ENCODE data around the gene MPC1L. TPM values are rescaled to one million over a fixed set of nuclear protein-coding genes. Genes with fewer than 3 reads are reported as not detected.
A peak's percentile ranks its signal among the peaks of the same experiment; 100 is the strongest.

MPC1L gene
- polyA plus RNA-seq, 1 of the 3 experiments (the other 2 are of a cell fraction) = not detected

GRCh38 chrX:40644821-40645358 lies 21.7 kb downstream of the MPC1L start:
- ChIA-PET CTCF (interaction anchor here (0.7 to 1.4 kb wide), 2 partner anchors 101 to 470 kb away, joined by 3 to 4 read pairs; no protein-coding TSS in a partner anchor), POLR2A (no interaction called here)
- Histone ChIP-seq H3K4me2 (peak overlapping the region; percentile 76), H3K36me3 (replicated peaks in 1 of 2; ENCODE audit: control insufficient read depth in 1 of 2, insufficient read depth in 2 of 2, low read length in 1 of 2) (peaks cover 9 to 11% of the 10 kb centered on the region in 2 experiments), H3K4me1 (ENCODE audit: control insufficient read depth in 1 of 2, insufficient read depth in 2 of 2, low read depth in 1 of 2, low read length in 1 of 2) (peaks cover 10 to 15% of the 10 kb centered on the region in 2 experiments; a peak in 2 of 4 replicates), H3K9me2 (no peaks in the 10 kb centered on the region), H3K9ac (peak overlapping the region; percentile 14; the same call in 1 of the 2 replicates), H4K20me1 (ENCODE audit: insufficient read depth) (peaks cover 20% of the 10 kb centered on the region), H3K4me3 (ENCODE audit: low read depth in 2 of 2, low read length in 1 of 2) (peak overlapping the region; percentile 33 to 56), H3K9me3 (no peaks in the 10 kb centered on the region), H3K79me2 (ENCODE audit: insufficient read depth) (peaks cover 61% of the 10 kb centered on the region), H3F3A (replicated peaks; ENCODE audit: insufficient read depth) (no peaks in the 10 kb centered on the region), H2AFZ (ENCODE audit: low read depth) (no peak overlapping the region), H3K27me3 (ENCODE audit: insufficient read depth) (no peaks in the 10 kb centered on the region), H3K27ac (ENCODE audit: low read depth in 2 of 2, low read length in 1 of 2) (peak overlapping the region; percentile 1 to 60)
- TF ChIP-seq TAF1 (IDR thresholded peaks at IDR 0.05; ENCODE audit: borderline replicate concordance, low read depth, low read length) = no peak
- no peak for TF ChIP-seq FOXJ3 (CRISPR knock-in tag; IDR thresholded peaks at IDR 0.05)
- no peak; the same call in 1 of the 2 replicates for TF ChIP-seq NFIC (IDR thresholded peaks at IDR 0.05; ENCODE audit: borderline replicate concordance)
- TF ChIP-seq, protein P1, sequence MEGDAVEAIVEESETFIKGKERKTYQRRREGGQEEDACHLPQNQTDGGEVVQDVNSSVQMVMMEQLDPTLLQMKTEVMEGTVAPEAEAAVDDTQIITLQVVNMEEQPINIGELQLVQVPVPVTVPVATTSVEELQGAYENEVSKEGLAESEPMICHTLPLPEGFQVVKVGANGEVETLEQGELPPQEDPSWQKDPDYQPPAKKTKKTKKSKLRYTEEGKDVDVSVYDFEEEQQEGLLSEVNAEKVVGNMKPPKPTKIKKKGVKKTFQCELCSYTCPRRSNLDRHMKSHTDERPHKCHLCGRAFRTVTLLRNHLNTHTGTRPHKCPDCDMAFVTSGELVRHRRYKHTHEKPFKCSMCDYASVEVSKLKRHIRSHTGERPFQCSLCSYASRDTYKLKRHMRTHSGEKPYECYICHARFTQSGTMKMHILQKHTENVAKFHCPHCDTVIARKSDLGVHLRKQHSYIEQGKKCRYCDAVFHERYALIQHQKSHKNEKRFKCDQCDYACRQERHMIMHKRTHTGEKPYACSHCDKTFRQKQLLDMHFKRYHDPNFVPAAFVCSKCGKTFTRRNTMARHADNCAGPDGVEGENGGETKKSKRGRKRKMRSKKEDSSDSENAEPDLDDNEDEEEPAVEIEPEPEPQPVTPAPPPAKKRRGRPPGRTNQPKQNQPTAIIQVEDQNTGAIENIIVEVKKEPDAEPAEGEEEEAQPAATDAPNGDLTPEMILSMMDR (IDR thresholded peaks at IDR 0.05) = no peak
- TF ChIP-seq, protein P2, sequence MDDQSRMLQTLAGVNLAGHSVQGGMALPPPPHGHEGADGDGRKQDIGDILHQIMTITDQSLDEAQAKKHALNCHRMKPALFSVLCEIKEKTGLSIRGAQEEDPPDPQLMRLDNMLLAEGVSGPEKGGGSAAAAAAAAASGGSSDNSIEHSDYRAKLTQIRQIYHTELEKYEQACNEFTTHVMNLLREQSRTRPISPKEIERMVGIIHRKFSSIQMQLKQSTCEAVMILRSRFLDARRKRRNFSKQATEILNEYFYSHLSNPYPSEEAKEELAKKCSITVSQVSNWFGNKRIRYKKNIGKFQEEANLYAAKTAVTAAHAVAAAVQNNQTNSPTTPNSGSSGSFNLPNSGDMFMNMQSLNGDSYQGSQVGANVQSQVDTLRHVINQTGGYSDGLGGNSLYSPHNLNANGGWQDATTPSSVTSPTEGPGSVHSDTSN (IDR thresholded peaks at IDR 0.05) = no peak
- no peak; the same call in 1 of the 2 replicates for TF ChIP-seq TCF12 (IDR thresholded peaks at IDR 0.05)
- no peak for TF ChIP-seq POLR2AphosphoS5 (IDR thresholded peaks at IDR 0.05; ENCODE audit: low read depth, low read length)
- no peak for TF ChIP-seq RFX5 (IDR thresholded peaks at IDR 0.05; ENCODE audit: low read length)
- TF ChIP-seq RAD21 (IDR thresholded peaks at IDR 0.05; ENCODE audit: low read length) = no peak
- no peak for TF ChIP-seq NRF1 (IDR thresholded peaks at IDR 0.05; ENCODE audit: low read depth, low read length)
- TF ChIP-seq GATA2 (CRISPR knock-in tag; IDR thresholded peaks at IDR 0.05) = no peak
- no peak for TF ChIP-seq YY1 (IDR thresholded peaks at IDR 0.05; ENCODE audit: low read depth)
- no peak for TF ChIP-seq ZBTB33 (IDR thresholded peaks at IDR 0.05; ENCODE audit: borderline replicate concordance, low read depth)
- TF ChIP-seq MEF2A (IDR thresholded peaks at IDR 0.05; ENCODE audit: borderline replicate concordance, low read depth) = no peak
- TF ChIP-seq CHD2 (IDR thresholded peaks at IDR 0.05; ENCODE audit: low read length, partially characterized antibody) = no peak
- TF ChIP-seq JUND (IDR thresholded peaks at IDR 0.05) = no peak
- TF ChIP-seq, protein P3, sequence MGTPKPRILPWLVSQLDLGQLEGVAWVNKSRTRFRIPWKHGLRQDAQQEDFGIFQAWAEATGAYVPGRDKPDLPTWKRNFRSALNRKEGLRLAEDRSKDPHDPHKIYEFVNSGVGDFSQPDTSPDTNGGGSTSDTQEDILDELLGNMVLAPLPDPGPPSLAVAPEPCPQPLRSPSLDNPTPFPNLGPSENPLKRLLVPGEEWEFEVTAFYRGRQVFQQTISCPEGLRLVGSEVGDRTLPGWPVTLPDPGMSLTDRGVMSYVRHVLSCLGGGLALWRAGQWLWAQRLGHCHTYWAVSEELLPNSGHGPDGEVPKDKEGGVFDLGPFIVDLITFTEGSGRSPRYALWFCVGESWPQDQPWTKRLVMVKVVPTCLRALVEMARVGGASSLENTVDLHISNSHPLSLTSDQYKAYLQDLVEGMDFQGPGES (IDR thresholded peaks at IDR 0.05; ENCODE audit: low read depth, low read length) = no peak
- TF ChIP-seq EP300 (IDR thresholded peaks at IDR 0.05; ENCODE audit: borderline replicate concordance in 1 of 2, low read depth in 1 of 2, low read length in 1 of 2) = no peak
- 42% methylated on average over 4 of the region's 4 CpGs for WGBS (ENCODE audit: low lambda C conversion rate)
- peak; percentile 27 for DNase-seq
